PFSK-1 (cell line): ENCODE results near the gene CLN6.

Source experiments
- FOXP2 ChIP-seq: optimal IDR thresholded peaks from 2 replicates; pipeline ENCODE3; 2011; ENCODE audit warnings: borderline replicate concordance, control low read depth, inconsistent platforms; ENCODE audit not compliant: insufficient read depth; ENCODE audit errors: extremely low read length, extremely low read depth
- POLR2AphosphoS5 ChIP-seq: IDR thresholded peaks from 2 replicates; pipeline ENCODE4 v1.6.1; 2012; ENCODE audit warnings: low read depth, mild to moderate bottlenecking, control low read depth, low read length, moderate library complexity
- SIN3A ChIP-seq: IDR thresholded peaks from 2 replicates; pipeline ENCODE4 v1.6.1; 2012; ENCODE audit warnings: mild to moderate bottlenecking, low read length, moderate library complexity, borderline replicate concordance; ENCODE audit not compliant: insufficient read depth
- TAF1 ChIP-seq: IDR thresholded peaks from 2 replicates; pipeline ENCODE4 v1.6.1; 2012; ENCODE audit warnings: low read length, control low read depth, borderline replicate concordance; ENCODE audit not compliant: insufficient read depth
- TF ChIP-seq, protein P1 (sequence below), 2 experiments: IDR thresholded peaks; 2 replicates each; pipeline versions ENCODE4 v1.6.1 to v1.8.0; 2011 to 2012; ENCODE audit warnings: low read depth in 2 of 2, low read length in 2 of 2, control low read depth in 1 of 2, inconsistent platforms in 1 of 2, mild to moderate bottlenecking in 1 of 2, moderate library complexity in 1 of 2; ENCODE audit not compliant: insufficient read depth in 1 of 2

CLN6 gene

GRCh38 chr15:68173119-68173518, 56.4 kb downstream of the CLN6 start:
- no peak for TF ChIP-seq SIN3A
- TF ChIP-seq TAF1: no peak

DNA sequence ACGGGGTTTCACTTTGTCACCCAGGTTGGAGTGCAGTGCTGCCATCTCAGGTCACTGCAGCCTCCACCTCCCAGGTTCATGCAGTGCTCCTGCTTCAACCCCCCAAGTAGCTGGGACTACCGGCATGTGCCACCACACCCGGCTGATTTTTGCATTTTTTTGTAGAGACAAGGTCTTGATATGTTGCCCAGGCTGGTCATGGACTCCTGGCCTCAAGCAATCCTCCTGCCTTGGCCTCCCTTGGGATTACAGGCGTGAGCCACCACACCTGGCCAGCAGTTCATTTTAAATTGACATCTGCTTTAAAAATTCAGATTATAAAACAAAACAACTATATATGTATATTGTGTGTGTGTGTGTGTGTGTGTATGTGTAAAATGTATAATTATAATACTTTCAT, 62.7 kb downstream of the CLN6 start:
- no peak for TF ChIP-seq TAF1

DNA sequence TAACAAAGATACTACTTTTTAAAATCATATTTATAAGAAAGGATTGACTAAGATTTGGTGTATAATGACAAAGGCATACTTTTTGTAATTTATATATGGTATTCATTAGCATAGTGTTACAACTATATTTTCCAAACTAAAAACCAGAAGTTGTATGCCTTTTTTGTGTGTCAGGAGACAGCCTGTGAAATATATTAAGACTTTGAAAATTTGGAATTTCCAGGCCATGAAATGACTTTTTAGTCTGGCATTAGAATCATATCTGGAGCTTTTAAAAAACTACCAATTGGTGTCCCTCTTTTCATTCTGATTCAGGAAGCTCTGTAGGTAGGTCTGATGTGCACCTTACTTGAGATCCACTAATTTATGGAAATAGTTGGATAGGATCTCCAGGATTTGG, 66.3 kb downstream of the CLN6 start:
- TF ChIP-seq TAF1 (no peak), SIN3A (no peak), FOXP2 (no peak), POLR2AphosphoS5 (no peak)
- TF ChIP-seq, protein P1, sequence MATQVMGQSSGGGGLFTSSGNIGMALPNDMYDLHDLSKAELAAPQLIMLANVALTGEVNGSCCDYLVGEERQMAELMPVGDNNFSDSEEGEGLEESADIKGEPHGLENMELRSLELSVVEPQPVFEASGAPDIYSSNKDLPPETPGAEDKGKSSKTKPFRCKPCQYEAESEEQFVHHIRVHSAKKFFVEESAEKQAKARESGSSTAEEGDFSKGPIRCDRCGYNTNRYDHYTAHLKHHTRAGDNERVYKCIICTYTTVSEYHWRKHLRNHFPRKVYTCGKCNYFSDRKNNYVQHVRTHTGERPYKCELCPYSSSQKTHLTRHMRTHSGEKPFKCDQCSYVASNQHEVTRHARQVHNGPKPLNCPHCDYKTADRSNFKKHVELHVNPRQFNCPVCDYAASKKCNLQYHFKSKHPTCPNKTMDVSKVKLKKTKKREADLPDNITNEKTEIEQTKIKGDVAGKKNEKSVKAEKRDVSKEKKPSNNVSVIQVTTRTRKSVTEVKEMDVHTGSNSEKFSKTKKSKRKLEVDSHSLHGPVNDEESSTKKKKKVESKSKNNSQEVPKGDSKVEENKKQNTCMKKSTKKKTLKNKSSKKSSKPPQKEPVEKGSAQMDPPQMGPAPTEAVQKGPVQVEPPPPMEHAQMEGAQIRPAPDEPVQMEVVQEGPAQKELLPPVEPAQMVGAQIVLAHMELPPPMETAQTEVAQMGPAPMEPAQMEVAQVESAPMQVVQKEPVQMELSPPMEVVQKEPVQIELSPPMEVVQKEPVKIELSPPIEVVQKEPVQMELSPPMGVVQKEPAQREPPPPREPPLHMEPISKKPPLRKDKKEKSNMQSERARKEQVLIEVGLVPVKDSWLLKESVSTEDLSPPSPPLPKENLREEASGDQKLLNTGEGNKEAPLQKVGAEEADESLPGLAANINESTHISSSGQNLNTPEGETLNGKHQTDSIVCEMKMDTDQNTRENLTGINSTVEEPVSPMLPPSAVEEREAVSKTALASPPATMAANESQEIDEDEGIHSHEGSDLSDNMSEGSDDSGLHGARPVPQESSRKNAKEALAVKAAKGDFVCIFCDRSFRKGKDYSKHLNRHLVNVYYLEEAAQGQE (IDR thresholded peaks at IDR 0.05; ENCODE audit: insufficient read depth in 1 of 2, low read depth in 2 of 2, low read length in 2 of 2): no peak

DNA sequence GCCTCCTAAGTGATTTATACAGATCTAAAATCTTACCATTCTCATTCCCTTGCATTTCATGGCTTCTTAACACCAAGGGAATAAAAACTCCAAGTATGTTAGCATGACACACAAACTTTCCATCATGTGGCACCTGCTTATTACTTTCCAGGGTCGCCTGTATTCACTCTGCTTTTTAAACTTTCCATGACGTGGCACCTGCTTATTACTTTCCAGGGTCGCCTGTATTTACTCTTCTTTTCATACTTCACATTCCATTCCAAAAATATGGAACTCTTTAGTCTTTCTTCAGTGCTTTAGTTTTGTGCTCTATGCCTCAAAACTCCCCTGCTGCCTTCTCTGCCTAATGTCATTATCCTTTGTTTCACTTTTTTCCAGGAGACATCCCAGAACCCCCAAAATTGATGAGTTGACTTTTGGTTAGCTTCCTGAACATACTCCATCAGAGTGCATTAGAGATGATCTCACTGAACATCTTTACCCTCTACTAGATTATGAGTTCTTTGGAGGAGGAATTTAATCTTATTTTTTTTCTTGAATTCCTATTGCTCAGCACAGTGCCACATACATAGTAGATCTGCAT, 71.4 kb downstream of the CLN6 start:
- no peak for TF ChIP-seq FOXP2
- no peak for TF ChIP-seq TAF1
- no peak for TF ChIP-seq POLR2AphosphoS5

- TF ChIP-seq TAF1: no peak
- TF ChIP-seq FOXP2: no peak
- TF ChIP-seq POLR2AphosphoS5: no peak
- TF ChIP-seq, protein P1 (IDR thresholded peaks at IDR 0.05; ENCODE audit: insufficient read depth in 1 of 2, low read depth in 2 of 2, low read length in 2 of 2): no peak
- no peak for TF ChIP-seq SIN3A
Observed at GRCh38 chr15:68157074-68157473, 72.5 kb downstream of the CLN6 start.
